Nephron (organoid): Measurements from ENCODE around the gene CHMP6.
"Not testable (repeated sequence)": the region's sequence is repeated elsewhere in the genome, so short reads cannot be mapped to it uniquely, and the experiment has no call there.

Source experiments
- H3K27ac Mint-ChIP-seq, 3 experiments: 2 replicates each; pipeline ENCODE4 v1.8.0; 2020; ENCODE audit warnings: mixed read lengths in 3 of 3, mild to moderate bottlenecking in 2 of 3, moderate library complexity in 1 of 3
- H3K27me3 Mint-ChIP-seq: 2 replicates; pipeline ENCODE4 v1.8.0; 2021; ENCODE audit warnings: low read depth, mild to moderate bottlenecking, moderate library complexity, mixed read lengths
- H3K36me3 Mint-ChIP-seq: 2 replicates; pipeline ENCODE4 v1.8.0; 2020; ENCODE audit warnings: low read depth, mixed read lengths
- H3K4me1 Mint-ChIP-seq: 2 replicates; pipeline ENCODE4 v1.8.0; 2020; ENCODE audit warnings: mixed read lengths
- H3K4me3 Mint-ChIP-seq, 3 experiments: 2 replicates each; pipeline ENCODE4 v1.8.0; 2020; ENCODE audit warnings: mild to moderate bottlenecking in 3 of 3, mixed read lengths in 3 of 3, moderate library complexity in 2 of 3
- H3K9me3 Mint-ChIP-seq: 2 replicates; pipeline ENCODE4 v1.8.0; 2020; ENCODE audit warnings: mixed read lengths
- CTCF ChIP-seq, 3 experiments: fragments of 200-600 bp; sonication (generic); IDR thresholded peaks; one replicate each; pipeline ENCODE4 v1.5.0; 2021; ENCODE audit warnings: antibody characterized with exemption in 3 of 3; ENCODE audit not compliant: unreplicated experiment in 3 of 3

The CHMP6 gene

GRCh38 chr17:81012574-81013447 is 21.2 kb downstream of the CHMP6 start:
- Mint-ChIP-seq H3K27me3 (peaks cover 18% of the 10 kb centered on the region), H3K27ac (no peak overlapping the region), H3K9me3 (peaks cover 21% of the 10 kb centered on the region), H3K4me1 (peaks cover 12% of the 10 kb centered on the region), H3K36me3 (no peaks in the 10 kb centered on the region), H3K4me3 (no peak overlapping the region)
- no peak for TF ChIP-seq CTCF (IDR thresholded peaks at IDR 0.05; ENCODE audit: unreplicated experiment in 3 of 3)

GRCh38 chr17:81013642-81014041 is 22.0 kb downstream of the CHMP6 start:
- no peak overlapping the region for H3K27ac Mint-ChIP-seq

GRCh38 chr17:81015136-81015535 is 23.5 kb downstream of the CHMP6 start:
- no peaks in the 10 kb centered on the region for H3K36me3 Mint-ChIP-seq

More at GRCh38 chr17:81013642-81014041, 22.0 kb downstream of the CHMP6 start:
- no peak overlapping the region for H3K4me3 Mint-ChIP-seq
- H3K4me1 Mint-ChIP-seq = peaks cover 21% of the 10 kb centered on the region
- peaks cover 12% of the 10 kb centered on the region for H3K27me3 Mint-ChIP-seq
- H3K36me3 Mint-ChIP-seq = no peaks in the 10 kb centered on the region
- H3K9me3 Mint-ChIP-seq = peaks cover 21% of the 10 kb centered on the region
- no peak for TF ChIP-seq CTCF (IDR thresholded peaks at IDR 0.05; ENCODE audit: unreplicated experiment in 3 of 3)

GRCh38 chr17:81016575-81016974 is 24.9 kb downstream of the CHMP6 start:
- no peak for TF ChIP-seq CTCF (IDR thresholded peaks at IDR 0.05; ENCODE audit: unreplicated experiment in 3 of 3)
- peaks cover 8% of the 10 kb centered on the region for H3K27me3 Mint-ChIP-seq
- peaks cover 23% of the 10 kb centered on the region for H3K4me1 Mint-ChIP-seq
- peaks cover 14% of the 10 kb centered on the region for H3K9me3 Mint-ChIP-seq
- H3K36me3 Mint-ChIP-seq = no peaks in the 10 kb centered on the region
- no peak overlapping the region for H3K4me3 Mint-ChIP-seq
- no peak overlapping the region for H3K27ac Mint-ChIP-seq

More at GRCh38 chr17:81015136-81015535, 23.5 kb downstream of the CHMP6 start:
- TF ChIP-seq CTCF (IDR thresholded peaks at IDR 0.05; ENCODE audit: unreplicated experiment in 3 of 3) = no peak
- H3K9me3 Mint-ChIP-seq = peaks cover 21% of the 10 kb centered on the region
- peaks cover 8% of the 10 kb centered on the region for H3K27me3 Mint-ChIP-seq
- peak overlapping the region in 1 of 3 experiments; percentile 37 for H3K4me3 Mint-ChIP-seq
- peak overlapping the region in 2 of 3 experiments; percentile 5 to 6 for H3K27ac Mint-ChIP-seq
- peaks cover 23% of the 10 kb centered on the region for H3K4me1 Mint-ChIP-seq

- H3K36me3 Mint-ChIP-seq, H3K4me3 Mint-ChIP-seq, H3K27me3 Mint-ChIP-seq: not testable (repeated sequence)
- H3K27ac Mint-ChIP-seq = peak overlapping the region in 1 of 3 experiments; percentile 92
- H3K9me3 Mint-ChIP-seq = peaks cover 11% of the 10 kb centered on the region
- H3K4me1 Mint-ChIP-seq = peaks cover 27% of the 10 kb centered on the region
Measured at GRCh38 chr17:81017330-81017729, 25.7 kb downstream of the CHMP6 start.

- Mint-ChIP-seq H3K36me3 (no peaks in the 10 kb centered on the region), H3K4me3 (peak overlapping the region; percentile 20 to 67 (median 48)), H3K27ac (peak overlapping the region; percentile 83 to 92 (median 85)), H3K27me3 (peaks cover under 1% of the 10 kb centered on the region), H3K9me3 (peaks cover 11% of the 10 kb centered on the region), H3K4me1 (peaks cover 28% of the 10 kb centered on the region)
- no peak for TF ChIP-seq CTCF (IDR thresholded peaks at IDR 0.05; ENCODE audit: unreplicated experiment in 3 of 3)
Measured at GRCh38 chr17:81018044-81018802, 26.6 kb downstream of the CHMP6 start.
